PFSK-1 (cell line): Measurements from ENCODE around the gene AP1S2.

Experiments
- POLR2AphosphoS5 ChIP-seq: IDR thresholded peaks from 2 replicates; pipeline ENCODE4 v1.6.1; 2012; ENCODE audit warnings: low read depth, mild to moderate bottlenecking, control low read depth, low read length, moderate library complexity
- REST ChIP-seq, 2 experiments: IDR thresholded peaks; 2 replicates each; pipeline versions ENCODE4 v1.6.1 to v1.8.0; 2011 to 2012; ENCODE audit warnings: low read depth in 2 of 2, low read length in 2 of 2, control low read depth in 1 of 2, inconsistent platforms in 1 of 2, mild to moderate bottlenecking in 1 of 2, moderate library complexity in 1 of 2; ENCODE audit not compliant: insufficient read depth in 1 of 2

GRCh38 chrX:15789979-15790768 lies 64.4 kb downstream of the AP1S2 start, which contains the start of gene ZRSR2:
- TF ChIP-seq POLR2AphosphoS5 (peak; percentile 81; the same call in 1 of the 2 replicates), REST (IDR thresholded peaks at IDR 0.05; ENCODE audit: insufficient read depth in 1 of 2, low read depth in 2 of 2, low read length in 2 of 2) (no peak)
